ENCODE results near the gene SLC9A9. TPM values are rescaled to one million over a fixed set of nuclear protein-coding genes. Genes with fewer than 3 reads are reported as not detected.

SLC9A9 gene
- polyA plus RNA-seq, 1 donor from 2014 or later = 0.54 TPM

DNA sequence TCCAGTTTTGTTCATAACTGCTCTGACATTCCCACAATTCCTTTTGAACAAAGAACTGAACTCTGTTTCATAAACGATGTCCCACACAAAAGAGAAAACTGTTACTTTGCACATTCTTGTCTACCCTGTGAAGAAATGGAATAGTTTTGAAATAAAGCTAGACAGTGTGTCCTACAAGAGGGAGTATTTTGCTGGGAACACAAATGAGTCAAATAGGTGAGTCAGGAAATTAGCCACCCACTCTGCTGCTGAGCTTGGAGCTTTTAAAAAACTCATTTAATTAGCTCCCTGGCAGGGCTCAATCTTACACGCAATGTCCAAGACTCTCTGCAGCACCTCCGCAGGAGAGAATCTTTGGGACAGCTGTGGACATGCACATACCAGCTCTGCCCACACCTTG is 193.4 kb downstream of the SLC9A9 start:
- H3K27me3 ChIP-seq (ENCODE audit: insufficient read depth, low read depth, low read length) = no peaks in the 10 kb centered on the region
- no peak overlapping the region for H2AFZ ChIP-seq (ENCODE audit: low read depth, low read length)
- no peaks in the 10 kb centered on the region for H4K20me1 ChIP-seq (ENCODE audit: insufficient read depth)
- TF ChIP-seq MXI1 (conservative IDR thresholded peaks at IDR 0.05; ENCODE audit: poor library complexity, severe bottlenecking) (no peak), TAF1 (IDR thresholded peaks at IDR 0.05; ENCODE audit: low read depth) (no peak), EP300 (conservative IDR thresholded peaks at IDR 0.05; ENCODE audit: poor library complexity, severe bottlenecking) (no peak), SMC3 (conservative IDR thresholded peaks at IDR 0.05; ENCODE audit: poor library complexity) (no peak), EZH2 (IDR thresholded peaks at IDR 0.05; ENCODE audit: borderline replicate concordance, insufficient read depth, low read length, poor library complexity, severe bottlenecking) (no peak), POLR2AphosphoS5 (IDR thresholded peaks at IDR 0.05) (no peak), RAD21 (conservative IDR thresholded peaks at IDR 0.05) (no peak)
- TF ChIP-seq, protein P1, sequence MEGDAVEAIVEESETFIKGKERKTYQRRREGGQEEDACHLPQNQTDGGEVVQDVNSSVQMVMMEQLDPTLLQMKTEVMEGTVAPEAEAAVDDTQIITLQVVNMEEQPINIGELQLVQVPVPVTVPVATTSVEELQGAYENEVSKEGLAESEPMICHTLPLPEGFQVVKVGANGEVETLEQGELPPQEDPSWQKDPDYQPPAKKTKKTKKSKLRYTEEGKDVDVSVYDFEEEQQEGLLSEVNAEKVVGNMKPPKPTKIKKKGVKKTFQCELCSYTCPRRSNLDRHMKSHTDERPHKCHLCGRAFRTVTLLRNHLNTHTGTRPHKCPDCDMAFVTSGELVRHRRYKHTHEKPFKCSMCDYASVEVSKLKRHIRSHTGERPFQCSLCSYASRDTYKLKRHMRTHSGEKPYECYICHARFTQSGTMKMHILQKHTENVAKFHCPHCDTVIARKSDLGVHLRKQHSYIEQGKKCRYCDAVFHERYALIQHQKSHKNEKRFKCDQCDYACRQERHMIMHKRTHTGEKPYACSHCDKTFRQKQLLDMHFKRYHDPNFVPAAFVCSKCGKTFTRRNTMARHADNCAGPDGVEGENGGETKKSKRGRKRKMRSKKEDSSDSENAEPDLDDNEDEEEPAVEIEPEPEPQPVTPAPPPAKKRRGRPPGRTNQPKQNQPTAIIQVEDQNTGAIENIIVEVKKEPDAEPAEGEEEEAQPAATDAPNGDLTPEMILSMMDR (IDR thresholded peaks at IDR 0.05; ENCODE audit: poor library complexity, severe bottlenecking) = no peak
- TF ChIP-seq, protein P2, sequence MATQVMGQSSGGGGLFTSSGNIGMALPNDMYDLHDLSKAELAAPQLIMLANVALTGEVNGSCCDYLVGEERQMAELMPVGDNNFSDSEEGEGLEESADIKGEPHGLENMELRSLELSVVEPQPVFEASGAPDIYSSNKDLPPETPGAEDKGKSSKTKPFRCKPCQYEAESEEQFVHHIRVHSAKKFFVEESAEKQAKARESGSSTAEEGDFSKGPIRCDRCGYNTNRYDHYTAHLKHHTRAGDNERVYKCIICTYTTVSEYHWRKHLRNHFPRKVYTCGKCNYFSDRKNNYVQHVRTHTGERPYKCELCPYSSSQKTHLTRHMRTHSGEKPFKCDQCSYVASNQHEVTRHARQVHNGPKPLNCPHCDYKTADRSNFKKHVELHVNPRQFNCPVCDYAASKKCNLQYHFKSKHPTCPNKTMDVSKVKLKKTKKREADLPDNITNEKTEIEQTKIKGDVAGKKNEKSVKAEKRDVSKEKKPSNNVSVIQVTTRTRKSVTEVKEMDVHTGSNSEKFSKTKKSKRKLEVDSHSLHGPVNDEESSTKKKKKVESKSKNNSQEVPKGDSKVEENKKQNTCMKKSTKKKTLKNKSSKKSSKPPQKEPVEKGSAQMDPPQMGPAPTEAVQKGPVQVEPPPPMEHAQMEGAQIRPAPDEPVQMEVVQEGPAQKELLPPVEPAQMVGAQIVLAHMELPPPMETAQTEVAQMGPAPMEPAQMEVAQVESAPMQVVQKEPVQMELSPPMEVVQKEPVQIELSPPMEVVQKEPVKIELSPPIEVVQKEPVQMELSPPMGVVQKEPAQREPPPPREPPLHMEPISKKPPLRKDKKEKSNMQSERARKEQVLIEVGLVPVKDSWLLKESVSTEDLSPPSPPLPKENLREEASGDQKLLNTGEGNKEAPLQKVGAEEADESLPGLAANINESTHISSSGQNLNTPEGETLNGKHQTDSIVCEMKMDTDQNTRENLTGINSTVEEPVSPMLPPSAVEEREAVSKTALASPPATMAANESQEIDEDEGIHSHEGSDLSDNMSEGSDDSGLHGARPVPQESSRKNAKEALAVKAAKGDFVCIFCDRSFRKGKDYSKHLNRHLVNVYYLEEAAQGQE (IDR thresholded peaks at IDR 0.05; ENCODE audit: borderline replicate concordance) = no peak
- no peaks in the 10 kb centered on the region for H3F3A ChIP-seq (ENCODE audit: insufficient read depth, low read length, poor library complexity, severe bottlenecking)
- H3K9me2 ChIP-seq (ENCODE audit: insufficient read depth, low read length) = no peaks in the 10 kb centered on the region
- no peaks in the 10 kb centered on the region for H3K36me3 ChIP-seq (ENCODE audit: insufficient read depth, low read length)
- no peaks in the 10 kb centered on the region for H3K9me3 ChIP-seq (ENCODE audit: low read length)
- H3K9ac ChIP-seq (ENCODE audit: low read length) = no peak overlapping the region
- no peak overlapping the region for H3K4me3 ChIP-seq (ENCODE audit: low read length)
- H3K27ac ChIP-seq (ENCODE audit: low read length) = no peak overlapping the region
- H3K79me2 ChIP-seq (replicated peaks; ENCODE audit: insufficient read depth, low read length) = no peaks in the 10 kb centered on the region
- H3K4me2 ChIP-seq (ENCODE audit: low read length) = no peak overlapping the region

DNA sequence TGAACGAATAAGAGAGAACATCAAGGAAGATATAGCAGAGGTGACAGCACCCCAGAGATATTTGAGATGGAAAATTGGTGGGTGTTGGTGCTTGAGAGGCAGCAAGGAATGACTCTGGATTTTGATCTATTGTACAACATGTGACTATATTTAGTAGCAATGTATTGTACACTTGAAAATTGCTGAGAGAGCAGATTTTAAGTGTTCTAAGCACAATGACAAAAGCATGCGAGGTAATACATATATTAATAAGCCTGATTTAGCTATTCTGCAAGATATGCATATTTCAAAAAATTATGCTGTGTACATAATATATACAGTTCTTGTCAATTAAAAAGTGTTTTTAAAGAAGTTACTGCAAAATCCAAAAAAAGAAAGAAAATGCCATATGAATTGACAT is 194.3 kb downstream of the SLC9A9 start:
- H3K4me3 ChIP-seq (ENCODE audit: low read length) = no peak overlapping the region
- no peak overlapping the region for H3K4me2 ChIP-seq (ENCODE audit: low read length)
- H3K9ac ChIP-seq (ENCODE audit: low read length) = no peak overlapping the region
- H3K79me2 ChIP-seq (replicated peaks; ENCODE audit: insufficient read depth, low read length) = no peaks in the 10 kb centered on the region
- H3K27me3 ChIP-seq (ENCODE audit: insufficient read depth, low read depth, low read length) = no peaks in the 10 kb centered on the region
- H3F3A ChIP-seq (ENCODE audit: insufficient read depth, low read length, poor library complexity, severe bottlenecking) = no peaks in the 10 kb centered on the region
- H2AFZ ChIP-seq (ENCODE audit: low read depth, low read length) = no peak overlapping the region
- TF ChIP-seq POLR2AphosphoS5 (IDR thresholded peaks at IDR 0.05) (no peak), SMC3 (conservative IDR thresholded peaks at IDR 0.05; ENCODE audit: poor library complexity) (no peak), MXI1 (conservative IDR thresholded peaks at IDR 0.05; ENCODE audit: poor library complexity, severe bottlenecking) (no peak), TAF1 (IDR thresholded peaks at IDR 0.05; ENCODE audit: low read depth) (no peak), RAD21 (conservative IDR thresholded peaks at IDR 0.05) (no peak), EZH2 (IDR thresholded peaks at IDR 0.05; ENCODE audit: borderline replicate concordance, insufficient read depth, low read length, poor library complexity, severe bottlenecking) (no peak), EP300 (conservative IDR thresholded peaks at IDR 0.05; ENCODE audit: poor library complexity, severe bottlenecking) (no peak)
- TF ChIP-seq, protein P2 (IDR thresholded peaks at IDR 0.05; ENCODE audit: borderline replicate concordance) = no peak
- TF ChIP-seq, protein P1 (IDR thresholded peaks at IDR 0.05; ENCODE audit: poor library complexity, severe bottlenecking) = no peak
- H4K20me1 ChIP-seq (ENCODE audit: insufficient read depth) = no peaks in the 10 kb centered on the region
- no peak overlapping the region for H3K27ac ChIP-seq (ENCODE audit: low read length)
- no peaks in the 10 kb centered on the region for H3K9me2 ChIP-seq (ENCODE audit: insufficient read depth, low read length)
- H3K9me3 ChIP-seq (ENCODE audit: low read length) = no peaks in the 10 kb centered on the region
- H3K36me3 ChIP-seq (ENCODE audit: insufficient read depth, low read length) = no peaks in the 10 kb centered on the region
